Esophagus squamous epithelium (tissue), 4 donors: Measurements from ENCODE around the gene EDAR.

ENCODE experiments used
- POLR2A ChIP-seq, 4 donors: fragments of 450-650 bp; IDR thresholded peaks; one replicate each; pipeline ENCODE4 v1.6.1; 2017; ENCODE audit warnings: antibody characterized with exemption in 4 of 4, mild to moderate bottlenecking in 4 of 4, moderate library complexity in 3 of 4
- TF ChIP-seq, protein P1 (sequence below), 6 experiments: fragments of 450-650 bp in 4 of 6; fragments of 200-600 bp in 2 of 6; sonication (generic) in 2 of 6; IDR thresholded peaks; one replicate each; pipeline ENCODE4 v1.5.1; 2016 to 2019; ENCODE audit warnings: antibody characterized with exemption in 6 of 6, mild to moderate bottlenecking in 4 of 6, moderate library complexity in 4 of 6

DNA sequence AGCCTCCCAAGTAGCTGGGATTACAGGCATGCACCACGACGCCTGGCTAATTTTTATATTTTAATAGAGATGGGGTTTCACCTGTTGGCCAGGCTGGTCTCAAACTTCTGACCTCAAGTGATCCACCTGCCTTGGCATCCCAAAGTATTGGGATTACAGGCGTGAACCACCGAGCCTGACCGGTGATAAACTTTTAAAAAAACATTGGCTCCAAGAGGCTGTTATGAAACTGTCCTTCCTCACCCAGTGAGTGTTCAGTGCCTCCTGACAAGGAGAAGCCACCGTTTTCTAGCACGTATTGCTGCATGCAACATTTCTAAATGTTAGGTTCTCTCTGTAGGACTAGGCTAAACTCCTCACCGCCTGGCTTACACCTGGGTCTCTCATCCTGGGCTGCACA is 63.3 kb downstream of the EDAR start:
- no peak for TF ChIP-seq POLR2A (IDR thresholded peaks at IDR 0.05)
- TF ChIP-seq, protein P1, sequence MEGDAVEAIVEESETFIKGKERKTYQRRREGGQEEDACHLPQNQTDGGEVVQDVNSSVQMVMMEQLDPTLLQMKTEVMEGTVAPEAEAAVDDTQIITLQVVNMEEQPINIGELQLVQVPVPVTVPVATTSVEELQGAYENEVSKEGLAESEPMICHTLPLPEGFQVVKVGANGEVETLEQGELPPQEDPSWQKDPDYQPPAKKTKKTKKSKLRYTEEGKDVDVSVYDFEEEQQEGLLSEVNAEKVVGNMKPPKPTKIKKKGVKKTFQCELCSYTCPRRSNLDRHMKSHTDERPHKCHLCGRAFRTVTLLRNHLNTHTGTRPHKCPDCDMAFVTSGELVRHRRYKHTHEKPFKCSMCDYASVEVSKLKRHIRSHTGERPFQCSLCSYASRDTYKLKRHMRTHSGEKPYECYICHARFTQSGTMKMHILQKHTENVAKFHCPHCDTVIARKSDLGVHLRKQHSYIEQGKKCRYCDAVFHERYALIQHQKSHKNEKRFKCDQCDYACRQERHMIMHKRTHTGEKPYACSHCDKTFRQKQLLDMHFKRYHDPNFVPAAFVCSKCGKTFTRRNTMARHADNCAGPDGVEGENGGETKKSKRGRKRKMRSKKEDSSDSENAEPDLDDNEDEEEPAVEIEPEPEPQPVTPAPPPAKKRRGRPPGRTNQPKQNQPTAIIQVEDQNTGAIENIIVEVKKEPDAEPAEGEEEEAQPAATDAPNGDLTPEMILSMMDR (IDR thresholded peaks at IDR 0.05) = no peak
